HG03439 (cell line): Measurements from ENCODE around the gene HORMAD1.
A peak's percentile ranks its signal among the peaks of the same experiment; 100 is the strongest.
"Not testable (repeated sequence)": the region's sequence is repeated elsewhere in the genome, so short reads cannot be mapped to it uniquely, and the experiment has no call there.

Source experiments
- ATAC-seq: cut with Tn5 transposase; IDR thresholded peaks from one replicate; pipeline ENCODE4 v1.9.1; 2021; ENCODE audit warnings: mild to moderate bottlenecking, moderate library complexity; ENCODE audit not compliant: unreplicated experiment

The HORMAD1 gene

GRCh38 chr1:150720703-150721102 lies at the start of gene HORMAD1:
Gene HORMAD1 (minus strand): TSS chr1:150720895. CDS start chr1:150719505, 1,390 bp downstream.
- ATAC-seq = no peak

- ATAC-seq = not testable (repeated sequence)
Measured at GRCh38 chr1:150767704-150768103, 47.0 kb upstream of the HORMAD1 start.

GRCh38 chr1:150765977-150766301 lies 45.2 kb upstream of the HORMAD1 start:
- peak; percentile 32 for ATAC-seq

GRCh38 chr1:150765296-150765976 lies 44.7 kb upstream of the HORMAD1 start, which contains the start of gene CTSS:
Gene CTSS (minus strand): TSS chr1:150765778. CDS start chr1:150764763, 1,015 bp downstream.
- peak; percentile 83 for ATAC-seq

- ATAC-seq = no peak
Measured at GRCh38 chr1:150764617-150765101, 44.0 kb upstream of the HORMAD1 start.

GRCh38 chr1:150763018-150763417 lies 42.3 kb upstream of the HORMAD1 start:
- ATAC-seq = no peak

GRCh38 chr1:150762552-150762951 lies 41.9 kb upstream of the HORMAD1 start:
- ATAC-seq = no peak

GRCh38 chr1:150761801-150762200 lies 41.1 kb upstream of the HORMAD1 start:
- ATAC-seq = no peak

- ATAC-seq = no peak
Measured at GRCh38 chr1:150760013-150760412, 39.3 kb upstream of the HORMAD1 start.

- ATAC-seq = no peak
Measured at GRCh38 chr1:150753416-150753815, 32.7 kb upstream of the HORMAD1 start.

GRCh38 chr1:150751443-150751842 lies 30.7 kb upstream of the HORMAD1 start:
- ATAC-seq = no peak

- ATAC-seq = no peak
Measured at GRCh38 chr1:150749720-150750311, 29.1 kb upstream of the HORMAD1 start.

GRCh38 chr1:150748878-150749719 lies 28.4 kb upstream of the HORMAD1 start:
- ATAC-seq = no peak

- no peak for ATAC-seq
Measured at GRCh38 chr1:150730130-150730721, 9.5 kb upstream of the HORMAD1 start.

GRCh38 chr1:150724336-150724735 lies 3.6 kb upstream of the HORMAD1 start:
- no peak for ATAC-seq

GRCh38 chr1:150720098-150720497 lies 597 bp downstream of the HORMAD1 start:
- ATAC-seq = no peak

- no peak for ATAC-seq
Measured at GRCh38 chr1:150718225-150718891, 2.3 kb downstream of the HORMAD1 start.

GRCh38 chr1:150709031-150709430 lies 11.7 kb downstream of the HORMAD1 start:
- not testable (repeated sequence) for ATAC-seq

GRCh38 chr1:150708595-150708994 lies 12.1 kb downstream of the HORMAD1 start:
- ATAC-seq = peak; percentile 63

- ATAC-seq = no peak
Measured at GRCh38 chr1:150706091-150706490, 14.6 kb downstream of the HORMAD1 start.

GRCh38 chr1:150703427-150703826 lies 17.3 kb downstream of the HORMAD1 start:
- no peak for ATAC-seq
